Suprapubic skin (tissue), 3 donors: ENCODE results near the gene SLC12A3.

Experiments
- CTCF ChIP-seq, 2 donors: fragments of 200-600 bp in 1 of 2; fragments of 450-650 bp in 1 of 2; sonication (generic) in 1 of 2; IDR thresholded peaks; one replicate each; pipeline ENCODE4 v1.5.1; 2016 to 2019; ENCODE audit warnings: antibody characterized with exemption in 2 of 2, mild to moderate bottlenecking in 1 of 2, moderate library complexity in 1 of 2
- EP300 ChIP-seq: sonication (generic); formaldehyde crosslinking; IDR thresholded peaks from one replicate; pipeline ENCODE4 v1.6.1; 2017; ENCODE audit warnings: antibody characterized with exemption

- no peak for TF ChIP-seq CTCF (IDR thresholded peaks at IDR 0.05)
- TF ChIP-seq EP300, result no peak
These were observed 5.4 kb upstream of the SLC12A3 start for GRCh38 chr16:56859636-56860035.
